ENCODE measurements around the gene TARS2. TPM values are rescaled to one million over a fixed set of nuclear protein-coding genes. Genes with fewer than 3 reads are reported as not detected.
A peak's percentile ranks its signal among the peaks of the same experiment; 100 is the strongest.

Gene TARS2
- total and polyA plus RNA-seq, 2 of the 13 experiments (the other 11 are each of a cell fraction or from before 2014, with no cell fraction given): 21.3 to 22.8 TPM

DNA sequence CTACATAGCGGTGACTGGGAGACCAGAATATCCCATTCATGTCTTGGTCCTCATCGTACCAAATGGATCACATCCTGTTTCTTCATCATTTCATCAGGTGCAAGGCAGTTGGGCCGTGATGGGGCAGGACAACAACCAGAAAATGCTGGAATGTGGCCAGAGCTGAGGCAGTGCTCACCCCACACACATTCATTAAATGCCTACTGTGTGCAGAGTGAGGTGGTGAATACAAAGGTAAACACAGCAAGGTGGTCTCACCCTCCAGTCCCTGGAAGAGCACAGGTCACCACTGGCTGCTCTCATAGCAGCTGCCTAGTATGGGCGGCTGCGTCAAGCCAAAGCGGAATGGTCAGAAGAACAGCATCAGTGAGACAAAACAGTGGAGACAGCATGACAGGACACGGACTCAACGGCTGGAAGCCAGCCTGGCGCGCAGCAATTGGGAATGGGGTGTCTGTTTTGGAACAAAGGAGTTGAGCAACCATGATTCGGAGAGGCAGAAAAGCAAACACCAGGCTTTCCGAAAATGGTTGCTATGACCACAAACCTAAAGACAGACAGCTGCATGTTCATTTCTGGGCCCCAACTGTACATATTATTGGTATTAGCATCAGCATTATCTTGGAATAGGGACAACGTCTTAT lies 56.4 kb downstream of the TARS2 start (continued):
- TF ChIP-seq, protein P1, sequence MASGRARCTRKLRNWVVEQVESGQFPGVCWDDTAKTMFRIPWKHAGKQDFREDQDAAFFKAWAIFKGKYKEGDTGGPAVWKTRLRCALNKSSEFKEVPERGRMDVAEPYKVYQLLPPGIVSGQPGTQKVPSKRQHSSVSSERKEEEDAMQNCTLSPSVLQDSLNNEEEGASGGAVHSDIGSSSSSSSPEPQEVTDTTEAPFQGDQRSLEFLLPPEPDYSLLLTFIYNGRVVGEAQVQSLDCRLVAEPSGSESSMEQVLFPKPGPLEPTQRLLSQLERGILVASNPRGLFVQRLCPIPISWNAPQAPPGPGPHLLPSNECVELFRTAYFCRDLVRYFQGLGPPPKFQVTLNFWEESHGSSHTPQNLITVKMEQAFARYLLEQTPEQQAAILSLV (CRISPR knock-in tag; IDR thresholded peaks at IDR 0.05; ENCODE audit: borderline replicate concordance): no peak
- TF ChIP-seq CEBPG (CRISPR knock-in tag; IDR thresholded peaks at IDR 0.05): peak; percentile 71
- TF ChIP-seq, protein P2, sequence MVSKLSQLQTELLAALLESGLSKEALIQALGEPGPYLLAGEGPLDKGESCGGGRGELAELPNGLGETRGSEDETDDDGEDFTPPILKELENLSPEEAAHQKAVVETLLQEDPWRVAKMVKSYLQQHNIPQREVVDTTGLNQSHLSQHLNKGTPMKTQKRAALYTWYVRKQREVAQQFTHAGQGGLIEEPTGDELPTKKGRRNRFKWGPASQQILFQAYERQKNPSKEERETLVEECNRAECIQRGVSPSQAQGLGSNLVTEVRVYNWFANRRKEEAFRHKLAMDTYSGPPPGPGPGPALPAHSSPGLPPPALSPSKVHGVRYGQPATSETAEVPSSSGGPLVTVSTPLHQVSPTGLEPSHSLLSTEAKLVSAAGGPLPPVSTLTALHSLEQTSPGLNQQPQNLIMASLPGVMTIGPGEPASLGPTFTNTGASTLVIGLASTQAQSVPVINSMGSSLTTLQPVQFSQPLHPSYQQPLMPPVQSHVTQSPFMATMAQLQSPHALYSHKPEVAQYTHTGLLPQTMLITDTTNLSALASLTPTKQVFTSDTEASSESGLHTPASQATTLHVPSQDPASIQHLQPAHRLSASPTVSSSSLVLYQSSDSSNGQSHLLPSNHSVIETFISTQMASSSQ (IDR thresholded peaks at IDR 0.05; ENCODE audit: low read depth): no peak
- TF ChIP-seq, protein P2 (CRISPR knock-in tag; IDR thresholded peaks at IDR 0.05; ENCODE audit: borderline replicate concordance): no peak
- no peak for TF ChIP-seq JUNB (CRISPR knock-in tag; IDR thresholded peaks at IDR 0.05; ENCODE audit: borderline replicate concordance)
- no peak for TF ChIP-seq HDAC2 (CRISPR knock-in tag; IDR thresholded peaks at IDR 0.05)
- TF ChIP-seq, protein P3, sequence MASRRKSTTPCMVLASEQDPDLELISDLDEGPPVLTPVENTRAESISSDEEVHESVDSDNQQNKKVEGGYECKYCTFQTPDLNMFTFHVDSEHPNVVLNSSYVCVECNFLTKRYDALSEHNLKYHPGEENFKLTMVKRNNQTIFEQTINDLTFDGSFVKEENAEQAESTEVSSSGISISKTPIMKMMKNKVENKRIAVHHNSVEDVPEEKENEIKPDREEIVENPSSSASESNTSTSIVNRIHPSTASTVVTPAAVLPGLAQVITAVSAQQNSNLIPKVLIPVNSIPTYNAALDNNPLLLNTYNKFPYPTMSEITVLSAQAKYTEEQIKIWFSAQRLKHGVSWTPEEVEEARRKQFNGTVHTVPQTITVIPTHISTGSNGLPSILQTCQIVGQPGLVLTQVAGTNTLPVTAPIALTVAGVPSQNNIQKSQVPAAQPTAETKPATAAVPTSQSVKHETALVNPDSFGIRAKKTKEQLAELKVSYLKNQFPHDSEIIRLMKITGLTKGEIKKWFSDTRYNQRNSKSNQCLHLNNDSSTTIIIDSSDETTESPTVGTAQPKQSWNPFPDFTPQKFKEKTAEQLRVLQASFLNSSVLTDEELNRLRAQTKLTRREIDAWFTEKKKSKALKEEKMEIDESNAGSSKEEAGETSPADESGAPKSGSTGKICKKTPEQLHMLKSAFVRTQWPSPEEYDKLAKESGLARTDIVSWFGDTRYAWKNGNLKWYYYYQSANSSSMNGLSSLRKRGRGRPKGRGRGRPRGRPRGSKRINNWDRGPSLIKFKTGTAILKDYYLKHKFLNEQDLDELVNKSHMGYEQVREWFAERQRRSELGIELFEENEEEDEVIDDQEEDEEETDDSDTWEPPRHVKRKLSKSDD (CRISPR knock-in tag; IDR thresholded peaks at IDR 0.05; ENCODE audit: low read depth): no peak
- TF ChIP-seq, protein P4, sequence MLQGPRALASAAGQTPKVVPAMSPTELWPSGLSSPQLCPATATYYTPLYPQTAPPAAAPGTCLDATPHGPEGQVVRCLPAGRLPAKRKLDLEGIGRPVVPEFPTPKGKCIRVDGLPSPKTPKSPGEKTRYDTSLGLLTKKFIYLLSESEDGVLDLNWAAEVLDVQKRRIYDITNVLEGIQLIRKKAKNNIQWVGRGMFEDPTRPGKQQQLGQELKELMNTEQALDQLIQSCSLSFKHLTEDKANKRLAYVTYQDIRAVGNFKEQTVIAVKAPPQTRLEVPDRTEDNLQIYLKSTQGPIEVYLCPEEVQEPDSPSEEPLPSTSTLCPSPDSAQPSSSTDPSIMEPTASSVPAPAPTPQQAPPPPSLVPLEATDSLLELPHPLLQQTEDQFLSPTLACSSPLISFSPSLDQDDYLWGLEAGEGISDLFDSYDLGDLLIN (CRISPR knock-in tag; IDR thresholded peaks at IDR 0.05; ENCODE audit: borderline replicate concordance): no peak
- no peak for TF ChIP-seq LCORL (IDR thresholded peaks at IDR 0.05)
- TF ChIP-seq LCORL (CRISPR knock-in tag; IDR thresholded peaks at IDR 0.05): peak; percentile 90
- no peak for TF ChIP-seq SOX6 (IDR thresholded peaks at IDR 0.05)
- TF ChIP-seq SOX6 (CRISPR knock-in tag; IDR thresholded peaks at IDR 0.05): peak; percentile 38
- no peak for TF ChIP-seq EZH2 (conservative IDR thresholded peaks at IDR 0.05; ENCODE audit: low read depth, low read length)
- TF ChIP-seq ZNF709 (CRISPR knock-in tag; IDR thresholded peaks at IDR 0.05): no peak
- TF ChIP-seq, protein P5, sequence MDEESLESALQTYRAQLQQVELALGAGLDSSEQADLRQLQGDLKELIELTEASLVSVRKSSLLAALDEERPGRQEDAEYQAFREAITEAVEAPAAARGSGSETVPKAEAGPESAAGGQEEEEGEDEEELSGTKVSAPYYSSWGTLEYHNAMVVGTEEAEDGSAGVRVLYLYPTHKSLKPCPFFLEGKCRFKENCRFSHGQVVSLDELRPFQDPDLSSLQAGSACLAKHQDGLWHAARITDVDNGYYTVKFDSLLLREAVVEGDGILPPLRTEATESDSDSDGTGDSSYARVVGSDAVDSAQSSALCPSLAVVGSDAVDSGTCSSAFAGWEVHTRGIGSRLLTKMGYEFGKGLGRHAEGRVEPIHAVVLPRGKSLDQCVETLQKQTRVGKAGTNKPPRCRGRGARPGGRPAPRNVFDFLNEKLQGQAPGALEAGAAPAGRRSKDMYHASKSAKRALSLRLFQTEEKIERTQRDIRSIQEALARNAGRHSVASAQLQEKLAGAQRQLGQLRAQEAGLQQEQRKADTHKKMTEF (CRISPR knock-in tag; IDR thresholded peaks at IDR 0.05): no peak
- TF ChIP-seq SMYD3 (CRISPR knock-in tag; IDR thresholded peaks at IDR 0.05): no peak
- TF ChIP-seq, protein P6, sequence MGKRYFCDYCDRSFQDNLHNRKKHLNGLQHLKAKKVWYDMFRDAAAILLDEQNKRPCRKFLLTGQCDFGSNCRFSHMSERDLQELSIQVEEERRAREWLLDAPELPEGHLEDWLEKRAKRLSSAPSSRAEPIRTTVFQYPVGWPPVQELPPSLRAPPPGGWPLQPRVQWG (CRISPR knock-in tag; IDR thresholded peaks at IDR 0.05; ENCODE audit: borderline replicate concordance, low read depth): no peak
